ENCODE results near the gene LAMTOR2.
A peak's percentile ranks its signal among the peaks of the same experiment; 100 is the strongest.

Gene LAMTOR2

DNA sequence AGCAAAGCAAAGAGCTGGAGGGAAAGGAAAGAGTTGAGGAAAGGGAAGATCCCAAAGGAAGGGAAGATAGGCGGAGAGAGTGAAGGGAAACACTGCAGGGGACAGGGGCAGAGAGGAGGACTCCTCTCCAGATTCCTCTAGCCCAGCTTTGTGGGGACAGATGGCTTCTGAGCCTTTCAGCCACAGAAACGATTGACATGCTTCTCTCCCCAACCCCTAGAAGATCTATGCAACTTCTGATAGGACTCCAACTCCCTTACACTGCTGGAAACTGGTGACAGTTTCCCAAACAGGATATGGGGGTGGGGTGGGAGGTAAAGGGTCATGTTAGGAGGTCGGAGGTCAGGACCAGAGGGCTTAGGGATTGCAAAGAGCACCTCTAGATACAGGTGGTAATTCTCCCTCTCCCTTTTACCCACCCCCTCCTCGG is 21.2 kb downstream of the LAMTOR2 start:
- DNase-seq (ENCODE audit: low read depth, low spot score): no peak

DNA sequence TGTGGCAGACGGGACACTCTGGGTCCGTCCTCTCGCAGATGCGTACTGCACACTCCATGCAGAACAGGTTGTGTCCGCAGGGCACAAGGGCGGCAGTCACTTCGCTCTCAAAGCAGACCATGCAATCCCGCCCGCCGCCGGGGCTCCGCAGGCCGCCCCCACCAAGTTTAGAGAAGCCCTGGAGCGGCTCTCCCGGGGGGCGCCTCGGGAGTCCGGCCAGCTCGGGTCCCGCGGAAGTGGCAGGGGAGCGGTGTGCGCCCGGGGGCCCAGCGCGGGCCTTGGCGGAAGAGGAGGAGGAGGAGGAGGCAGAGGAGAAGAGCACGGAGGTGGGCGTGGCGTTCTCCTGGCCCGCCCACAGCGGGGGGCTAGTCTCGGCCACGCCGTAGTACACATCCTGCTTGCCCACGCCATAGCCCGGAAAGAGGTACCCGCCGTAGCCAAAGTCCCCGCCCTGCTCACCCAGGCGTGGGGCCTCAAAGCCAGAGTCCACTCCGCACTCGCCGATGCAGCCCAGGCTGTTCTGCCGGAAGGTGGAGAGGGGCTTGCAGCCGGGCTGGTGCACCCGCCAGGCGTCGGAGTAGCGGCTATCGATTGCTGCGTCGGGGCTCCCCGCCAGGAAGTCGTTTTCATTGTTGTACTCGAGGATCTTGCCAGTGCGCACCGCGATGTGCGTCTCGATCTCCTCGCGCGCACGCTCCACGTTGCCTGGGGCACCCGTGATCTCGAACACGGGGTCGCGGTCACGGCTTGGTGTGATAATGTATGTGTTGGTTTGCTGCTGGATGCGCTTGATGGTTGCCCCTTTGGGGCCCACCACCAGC is 22.2 kb downstream of the LAMTOR2 start:
- no peak for DNase-seq (ENCODE audit: low read depth, low spot score)

DNA sequence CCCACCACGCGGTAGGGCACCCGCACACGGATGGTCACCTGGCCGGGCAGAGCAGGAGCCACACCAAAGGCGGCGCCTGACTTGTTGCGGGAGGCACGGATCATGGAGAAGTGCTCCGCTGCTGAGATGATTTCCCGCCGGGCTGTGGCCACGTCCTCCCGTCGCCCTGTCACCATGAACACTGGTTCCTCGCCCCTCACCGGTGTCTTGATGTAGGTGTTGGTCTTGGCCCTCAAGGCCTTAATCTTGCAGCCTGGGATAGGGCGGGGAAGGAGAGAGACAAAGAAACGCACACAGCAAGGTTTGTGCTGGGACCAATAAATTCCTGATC is 22.8 kb downstream of the LAMTOR2 start:
- DNase-seq (ENCODE audit: low read depth, low spot score): no peak

DNA sequence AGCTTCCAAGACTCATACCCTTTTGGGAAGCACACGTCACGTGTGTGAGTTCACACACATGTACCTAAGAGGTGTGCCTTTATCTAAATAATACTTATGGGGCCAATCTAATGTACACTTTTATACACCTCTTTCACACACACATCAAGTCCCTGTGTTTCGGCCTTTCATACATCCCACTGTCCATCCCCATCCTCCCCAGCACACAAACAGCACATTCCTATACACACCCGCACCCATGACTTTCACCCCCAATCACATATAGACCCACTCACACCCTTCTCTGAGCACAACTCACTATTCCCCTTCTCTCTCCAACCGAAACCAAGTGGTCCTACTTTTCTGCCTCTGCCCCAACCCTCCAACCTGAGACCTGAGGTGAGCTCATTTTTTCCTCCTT is 24.1 kb downstream of the LAMTOR2 start:
- no peak for DNase-seq (ENCODE audit: low read depth, low spot score)

DNA sequence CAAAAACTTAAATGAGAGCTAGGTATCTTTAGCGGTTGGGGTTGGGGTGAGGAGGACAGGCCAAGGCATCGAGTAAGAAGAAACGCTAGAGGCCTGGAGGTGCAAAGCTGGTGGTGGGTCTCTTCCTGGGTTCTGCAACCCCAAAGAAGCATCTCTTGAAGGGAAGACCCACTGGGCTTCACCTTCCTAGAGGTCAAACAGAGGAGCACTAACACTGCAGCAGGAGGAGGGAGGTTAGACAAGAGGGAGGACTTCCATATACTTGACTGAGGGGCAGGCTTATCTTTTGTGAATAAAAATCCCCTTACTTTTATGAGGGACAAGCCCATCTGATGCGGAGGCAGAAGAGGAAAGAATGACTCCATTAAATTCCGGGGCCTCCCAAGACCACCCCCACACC is 25.2 kb downstream of the LAMTOR2 start:
- no peak for DNase-seq (ENCODE audit: low read depth, low spot score)

DNA sequence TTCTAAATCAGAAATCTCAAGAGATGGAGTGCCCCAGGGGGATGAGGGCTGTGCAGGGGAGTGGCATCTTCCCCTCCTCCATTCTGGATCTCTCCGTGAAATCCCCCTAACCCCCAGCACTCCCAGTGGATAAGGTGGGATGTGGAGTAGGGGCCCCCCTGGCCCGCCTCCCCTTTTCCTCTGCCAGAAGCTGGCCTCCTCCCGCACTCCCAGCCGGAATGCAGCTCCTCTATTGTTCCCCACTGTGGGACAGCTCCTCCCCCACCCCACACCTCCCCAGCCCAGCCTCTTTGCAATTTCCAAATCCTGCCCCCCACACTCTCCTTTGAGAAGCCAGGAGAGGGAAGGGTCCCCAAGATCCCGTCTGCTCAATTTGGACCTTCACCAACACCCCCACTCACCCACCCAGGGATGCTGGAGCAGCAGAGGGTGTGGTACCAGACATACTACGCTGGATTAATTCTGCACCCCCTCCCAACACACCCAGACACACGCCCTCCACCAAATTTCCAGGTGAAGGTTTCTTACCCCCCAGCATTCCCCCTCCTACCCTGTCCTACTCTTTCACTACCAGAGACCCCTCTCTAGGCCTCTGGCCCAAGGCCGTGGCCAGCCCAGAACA is 25.8 kb downstream of the LAMTOR2 start:
- no peak for DNase-seq (ENCODE audit: low read depth, low spot score)

DNA sequence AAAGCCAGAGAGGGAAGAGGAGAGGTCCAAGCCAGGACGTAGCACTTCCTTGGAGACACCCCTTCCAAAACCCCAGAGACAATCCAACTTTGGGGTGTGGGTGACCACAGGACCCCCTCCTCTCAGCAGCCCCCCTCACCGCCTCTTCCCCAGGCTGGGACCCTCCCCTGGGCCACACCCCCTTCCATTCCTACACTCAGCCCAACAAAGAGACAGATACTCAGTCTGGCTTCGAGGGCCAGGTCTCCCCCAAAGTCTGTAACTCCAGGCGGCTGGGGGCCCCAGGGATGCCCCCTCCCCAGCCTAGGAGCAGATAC is 26.2 kb downstream of the LAMTOR2 start:
- DNase-seq (ENCODE audit: low read depth, low spot score): no peak

DNA sequence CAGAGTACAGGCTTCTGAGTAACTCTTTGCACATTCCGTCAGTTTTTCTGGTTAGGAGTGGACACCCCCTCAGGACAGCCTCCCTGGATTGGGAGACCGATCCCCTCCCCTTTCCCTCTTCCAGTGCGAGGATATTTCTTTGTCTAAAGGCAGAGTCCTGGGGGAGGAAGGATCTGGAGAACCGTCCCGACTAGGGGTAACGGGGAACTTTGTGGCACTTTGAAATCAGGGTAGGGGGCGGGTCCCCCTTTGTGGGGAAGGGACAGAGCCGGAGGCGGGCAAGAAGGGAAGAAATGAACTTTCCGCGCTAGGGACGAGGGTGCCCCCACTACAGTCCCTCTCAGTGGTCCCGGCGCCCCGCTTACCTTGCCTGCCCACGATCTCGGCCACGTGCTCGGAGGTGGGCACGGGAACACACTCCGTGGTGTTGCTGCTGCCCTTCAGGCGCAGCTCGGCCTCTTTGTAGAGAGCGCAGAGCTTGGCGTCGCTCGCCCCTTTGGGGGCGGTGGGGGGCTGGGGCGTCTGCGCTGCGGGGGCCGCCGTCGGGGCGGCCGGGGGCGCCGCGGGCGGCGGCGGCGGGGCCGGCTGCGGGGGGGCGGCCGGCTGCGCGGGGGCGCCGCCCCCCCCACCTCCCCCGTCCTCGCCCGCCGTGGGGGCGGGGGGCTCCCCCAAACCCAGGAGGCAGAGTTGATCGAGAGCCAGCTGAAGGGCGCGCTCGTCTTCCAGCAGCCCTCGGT is 26.8 kb downstream of the LAMTOR2 start:
- DNase-seq (ENCODE audit: low read depth, low spot score): no peak

DNA sequence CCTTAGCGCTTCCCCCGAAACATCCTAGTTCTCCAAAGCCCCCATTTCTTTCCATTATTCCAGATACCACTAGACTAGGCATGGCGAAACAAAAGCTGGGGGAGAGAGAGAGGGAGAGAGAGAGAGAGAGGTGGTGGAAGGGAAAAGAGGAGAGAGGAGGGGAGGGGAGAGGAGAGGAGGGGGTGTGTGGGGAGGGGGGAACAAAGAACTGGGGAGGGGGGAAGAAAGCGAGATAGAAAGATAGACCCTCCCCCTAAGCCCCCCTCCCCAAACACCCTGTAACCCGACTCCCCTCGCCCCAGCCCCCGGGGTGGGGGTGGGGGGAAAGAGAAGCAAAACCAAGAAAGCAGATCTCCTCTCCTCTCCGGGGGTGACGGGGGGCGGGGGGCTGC is 27.3 kb downstream of the LAMTOR2 start:
- no peak for DNase-seq (ENCODE audit: low read depth, low spot score)

DNA sequence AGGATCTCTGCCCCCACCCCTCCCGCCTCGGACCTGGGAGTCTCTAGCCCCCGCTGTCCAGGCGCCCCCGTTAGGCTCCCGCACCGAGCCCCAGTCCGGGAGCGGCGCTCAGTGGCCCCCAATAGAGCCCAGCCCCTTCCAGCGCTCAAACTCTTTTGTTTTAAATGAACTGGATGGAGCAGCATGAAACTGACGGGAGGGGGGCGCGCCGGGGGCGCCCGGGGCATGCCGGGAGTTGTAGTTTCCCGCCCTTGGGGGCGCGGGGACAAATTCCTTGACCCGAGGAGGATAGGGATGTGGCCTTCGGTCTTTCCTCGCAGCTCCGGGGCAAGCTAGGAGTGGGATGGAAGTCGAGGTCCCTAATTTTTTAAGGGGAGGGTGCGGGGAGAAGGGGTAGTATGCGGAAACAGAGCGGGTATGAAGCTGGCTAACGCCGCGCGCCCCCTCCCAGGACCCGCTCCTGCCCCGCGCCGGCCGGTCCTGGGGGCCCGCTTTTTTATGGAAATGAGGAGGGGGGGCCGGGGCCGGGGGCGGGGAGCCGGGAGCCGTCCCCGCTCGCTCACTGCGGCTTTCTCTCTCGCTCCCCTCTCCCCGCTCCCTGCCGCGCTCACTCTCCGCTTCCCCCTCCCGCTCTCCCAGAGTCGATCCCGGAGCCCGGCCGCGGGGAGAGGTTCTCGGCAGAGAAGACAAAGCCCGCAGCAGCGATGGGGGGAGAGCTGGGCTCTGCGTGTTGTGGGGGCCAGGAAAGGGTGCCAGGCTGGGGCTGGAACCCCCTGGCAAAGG is 27.9 kb downstream of the LAMTOR2 start, which contains the start of gene MEX3A:
Gene MEX3A, minus strand, starts transcription at position 157 of the 783 bp plus-strand sequence. CDS start 467 bp downstream, outside the sequence.
- DNase-seq (ENCODE audit: low read depth, low spot score): no peak

DNA sequence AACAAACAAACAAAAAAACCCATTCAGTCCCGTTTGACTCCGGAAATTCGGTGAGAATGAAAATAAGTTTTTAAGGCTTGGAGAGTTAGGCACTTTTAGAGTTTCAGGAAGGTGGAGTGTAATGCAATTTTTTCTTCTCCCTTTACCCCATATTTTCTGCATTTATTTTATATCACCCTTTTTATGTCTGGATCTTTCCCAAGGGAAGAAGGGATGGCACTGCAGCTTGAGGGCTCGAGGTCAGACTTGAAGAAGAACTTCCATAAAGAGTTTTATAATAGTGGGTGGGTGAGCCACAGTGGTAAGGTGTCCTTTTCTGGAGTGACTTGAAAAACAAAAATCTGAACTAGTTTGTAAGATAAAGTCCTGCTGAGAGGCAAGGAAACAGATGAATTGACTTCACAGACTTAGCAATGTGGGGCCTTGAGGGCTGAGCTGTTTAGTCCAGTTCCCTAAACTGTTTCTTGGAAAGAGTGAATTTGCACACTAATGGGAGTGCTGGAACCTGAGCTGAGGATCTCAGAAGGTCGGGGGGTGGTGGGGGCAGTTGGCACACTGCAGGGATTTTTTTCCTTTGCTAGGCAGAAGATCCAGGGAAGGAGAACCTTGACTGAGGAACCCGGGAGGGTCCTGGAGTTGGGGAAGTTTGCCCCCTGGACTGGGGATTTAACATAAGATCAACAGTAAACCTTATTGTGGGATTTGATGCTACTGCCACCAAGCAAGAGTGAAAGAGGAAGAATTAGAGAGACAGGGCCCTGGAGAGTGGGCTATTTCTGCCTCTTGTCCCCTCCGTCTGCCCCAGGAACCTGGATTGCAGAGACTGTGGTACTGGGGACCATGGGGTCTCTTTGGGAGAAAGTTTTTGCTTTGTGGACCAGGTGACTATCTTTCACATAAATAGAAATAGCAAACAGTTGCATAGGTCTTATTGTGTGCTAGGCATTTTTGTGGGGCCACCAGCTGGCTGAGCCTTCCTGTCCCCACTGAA is 29.5 kb downstream of the LAMTOR2 start:
- no peak for DNase-seq (ENCODE audit: low read depth, low spot score)

DNA sequence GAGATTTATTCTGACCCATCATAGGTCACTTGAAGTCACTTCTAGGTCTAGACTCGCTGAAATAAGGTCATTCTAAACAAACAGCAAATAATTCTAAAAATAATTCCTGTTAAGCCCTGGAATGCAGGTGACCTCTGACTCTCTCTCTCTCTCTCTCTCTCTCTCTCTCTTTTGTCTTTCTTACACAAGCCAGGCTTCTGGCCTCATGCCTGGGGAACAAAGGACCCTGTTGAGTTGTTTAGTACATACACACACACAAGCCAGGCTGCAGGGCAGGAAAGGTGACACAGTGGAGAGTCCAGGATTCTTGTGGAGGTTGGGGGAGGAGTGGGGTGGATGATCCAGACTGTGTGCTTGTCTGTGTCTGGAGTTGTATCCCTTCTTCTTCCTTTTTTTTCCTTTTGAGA is 31.7 kb downstream of the LAMTOR2 start:
- DNase-seq (ENCODE audit: low read depth, low spot score): peak; percentile 75

DNA sequence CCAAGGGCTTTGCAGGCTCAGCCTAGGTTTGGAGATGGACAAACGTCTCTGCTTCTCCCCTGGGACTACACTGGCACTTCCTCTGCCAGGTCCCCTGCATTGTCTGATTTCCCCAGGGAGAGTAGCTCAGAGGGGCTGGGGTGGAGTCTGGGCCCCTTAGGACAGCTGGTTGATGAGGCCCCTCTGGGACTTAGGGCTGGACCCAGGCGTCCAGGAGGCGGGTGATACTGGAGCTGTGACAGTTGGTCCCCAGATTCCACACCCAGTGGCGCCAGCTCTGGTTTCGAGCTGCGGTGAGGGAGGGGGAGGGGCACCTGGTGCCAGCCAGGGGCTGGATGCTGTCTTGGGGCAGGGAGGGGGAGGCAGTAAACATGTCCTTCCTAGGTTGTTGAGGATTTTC is 35.1 kb downstream of the LAMTOR2 start:
- DNase-seq (ENCODE audit: low read depth, low spot score): no peak

DNA sequence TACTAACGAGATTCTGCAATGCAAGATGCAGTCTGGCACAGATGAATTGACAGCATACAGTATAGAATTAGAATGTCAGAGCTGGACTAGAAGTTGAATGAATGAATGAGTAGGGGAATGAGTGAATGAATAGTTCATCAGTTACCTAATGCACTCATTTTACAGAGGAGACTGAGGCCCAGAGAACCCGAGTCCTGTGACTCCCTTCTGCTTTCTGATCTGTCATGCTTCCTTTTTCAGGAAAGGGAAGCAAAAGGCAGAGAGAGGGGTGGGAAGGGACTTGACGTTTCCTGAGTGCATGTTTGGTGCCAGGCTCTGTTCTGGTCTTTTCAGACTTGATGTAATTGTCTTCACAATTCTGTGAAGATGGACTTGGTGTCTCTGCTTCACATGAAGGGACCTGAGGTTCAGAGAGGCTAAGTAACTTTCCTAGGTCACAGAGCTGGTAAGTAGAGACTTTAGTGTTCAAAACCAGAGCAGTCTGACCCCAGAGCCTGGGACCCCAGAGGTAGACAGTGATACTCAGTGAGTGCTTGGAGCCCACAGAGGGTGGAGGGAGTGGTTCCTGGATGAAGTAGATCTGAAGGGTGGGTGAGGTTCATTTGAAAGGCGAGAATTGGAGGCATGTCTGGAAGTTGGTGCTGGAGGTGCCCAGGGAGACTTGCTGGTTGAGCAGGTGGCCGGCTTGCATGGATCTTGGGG is 35.7 kb downstream of the LAMTOR2 start:
- DNase-seq (ENCODE audit: low read depth, low spot score): no peak

DNA sequence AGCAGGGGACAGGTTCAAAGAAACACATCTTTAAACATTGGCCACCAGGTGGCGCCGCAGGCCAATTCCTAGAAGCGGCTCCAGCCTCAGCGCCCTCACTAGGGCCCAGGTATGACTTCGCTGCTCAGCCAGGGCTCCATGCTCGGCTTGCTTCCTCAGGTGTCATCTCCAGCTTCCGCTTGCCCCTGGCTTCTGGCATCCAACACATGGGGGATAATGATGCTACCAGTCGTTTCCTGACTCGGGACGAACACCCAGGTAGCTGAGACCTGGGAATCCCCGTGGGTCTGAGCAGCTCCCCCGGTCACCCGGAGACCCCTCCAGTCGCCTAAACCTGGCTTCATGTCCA is 36.2 kb downstream of the LAMTOR2 start:
- no peak for DNase-seq (ENCODE audit: low read depth, low spot score)

DNA sequence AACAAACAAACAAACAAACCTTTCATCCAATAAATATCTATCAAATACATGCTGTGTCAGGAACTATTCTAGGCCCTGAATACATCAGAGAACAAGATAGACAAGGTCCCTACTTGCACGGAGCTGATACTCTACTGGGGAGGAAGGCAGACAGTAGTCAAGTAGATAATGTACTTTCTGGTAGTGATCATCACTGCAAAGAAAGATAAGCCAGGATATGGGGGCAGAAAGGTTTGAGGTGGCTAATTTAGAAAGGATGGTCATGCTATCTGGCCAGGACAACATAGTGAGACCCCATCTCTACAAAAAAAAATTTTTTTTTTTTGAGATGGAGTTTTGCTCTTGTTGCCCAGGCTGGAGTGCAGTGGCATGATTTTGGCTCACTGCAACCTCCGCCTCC is 37.0 kb downstream of the LAMTOR2 start:
- DNase-seq (ENCODE audit: low read depth, low spot score): no peak

DNA sequence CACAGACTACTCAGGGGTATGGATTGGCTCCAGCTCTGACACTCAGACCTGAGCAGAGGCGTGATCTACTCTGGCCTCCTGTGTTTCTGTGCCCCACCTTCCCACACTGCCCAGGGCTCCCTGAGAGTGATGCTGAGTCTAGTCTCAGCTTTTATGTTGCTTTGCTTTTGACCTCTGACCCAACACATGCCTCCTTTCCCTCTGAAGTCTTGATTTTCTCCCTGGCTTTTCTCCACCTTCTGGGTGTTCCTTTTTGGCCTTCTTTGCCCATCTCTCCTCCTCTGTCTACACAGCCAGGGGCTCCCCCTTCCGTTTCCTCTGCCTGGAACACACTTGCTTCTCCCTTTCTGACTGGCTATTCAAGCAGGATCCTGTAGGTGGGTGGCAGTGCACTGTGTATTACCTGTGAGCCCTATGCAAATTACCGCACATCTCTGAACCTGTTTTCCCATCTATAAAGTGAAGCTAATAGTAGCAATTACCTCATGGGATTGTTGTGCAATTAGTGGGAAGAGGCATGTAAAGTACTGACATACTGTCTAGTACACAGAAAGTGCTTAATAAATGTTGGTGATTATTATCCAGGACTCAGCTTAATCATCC is 41.4 kb downstream of the LAMTOR2 start:
- DNase-seq (ENCODE audit: low read depth, low spot score): no peak

DNA sequence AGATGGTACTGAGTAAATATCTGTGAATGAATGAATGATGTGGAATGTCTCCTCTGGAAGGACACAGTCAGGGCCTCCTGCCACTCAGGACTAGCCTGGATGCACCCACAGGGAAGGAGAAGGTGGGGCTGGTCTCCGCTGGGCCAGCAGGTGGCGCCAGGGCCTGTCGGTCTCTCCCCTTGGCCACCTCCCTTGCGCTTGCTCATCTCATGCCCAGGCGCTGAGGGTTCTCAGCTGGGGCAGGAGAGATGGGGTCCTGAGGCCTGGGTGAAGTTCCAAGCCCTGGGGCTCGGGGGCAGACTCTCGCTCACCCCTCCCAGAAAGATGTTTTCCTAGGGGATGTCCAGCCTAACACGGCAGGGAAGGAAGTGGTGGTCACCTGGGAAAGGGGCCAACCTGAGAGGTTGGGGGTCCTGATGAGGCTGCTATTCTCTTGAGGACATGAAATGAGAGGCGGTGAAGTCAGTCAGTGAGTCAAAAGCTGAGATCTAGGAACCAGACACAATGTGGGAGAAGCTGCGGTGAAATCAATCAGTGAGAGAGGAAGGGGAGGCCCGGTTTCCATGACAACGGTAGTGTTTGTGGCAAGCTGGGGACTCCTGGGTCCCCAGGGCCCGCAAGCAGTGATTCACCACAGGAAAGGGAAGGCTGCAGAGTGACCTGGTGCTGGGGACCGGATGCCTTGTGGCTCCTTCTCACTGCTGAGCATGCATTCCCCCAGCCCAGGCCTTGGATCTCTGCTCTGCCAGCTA is 42.2 kb downstream of the LAMTOR2 start:
- DNase-seq (ENCODE audit: low read depth, low spot score): no peak

DNA sequence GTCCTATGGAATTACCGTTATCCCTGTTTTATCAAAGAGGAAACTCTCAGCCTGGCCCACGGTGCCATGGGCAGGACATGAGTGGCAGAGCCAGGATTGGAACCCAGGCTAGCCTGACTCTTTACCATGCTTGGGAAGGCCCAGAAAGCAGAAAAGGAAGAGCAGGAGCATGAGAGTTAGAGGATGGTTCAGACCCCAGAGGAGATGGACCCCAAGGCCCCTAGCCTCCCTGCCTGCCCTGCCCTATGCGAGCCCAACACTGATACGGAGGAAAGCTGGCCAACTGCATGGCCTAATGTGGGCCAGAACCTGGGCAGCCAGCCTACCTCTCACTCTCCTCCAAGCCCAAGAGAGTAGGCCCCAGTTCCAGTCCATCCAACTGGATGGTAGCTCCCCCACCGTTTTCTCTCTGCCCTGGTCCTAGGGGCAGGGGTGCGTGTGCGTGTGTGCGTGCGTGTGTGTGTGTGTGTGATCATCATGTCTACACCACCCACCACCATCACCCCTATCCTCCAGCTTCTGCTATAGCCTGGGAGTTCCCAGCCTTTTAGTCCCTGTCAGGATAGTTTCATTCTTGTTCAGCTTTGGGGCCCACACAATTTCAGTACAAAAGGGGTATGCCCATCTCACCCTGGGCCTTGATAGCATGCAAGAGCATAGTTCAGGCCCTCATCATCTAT is 43.1 kb downstream of the LAMTOR2 start:
- DNase-seq (ENCODE audit: low read depth, low spot score): no peak
